Glutamatergic neuron (in vitro differentiated cells): ENCODE measurements around the gene CHI3L1. TPM values are rescaled to one million over a fixed set of nuclear protein-coding genes. Genes with fewer than 3 reads are reported as not detected.

Source experiments
- DNase-seq: peaks from one replicate; pipeline ENCODE4 v3.0.0; 2022
- H3K27ac Mint-ChIP-seq: one replicate; pipeline ENCODE4 v1.8.0; 2020; ENCODE audit warnings: mild to moderate bottlenecking, mixed read lengths, inconsistent platforms; ENCODE audit not compliant: unreplicated experiment
- H3K27me3 Mint-ChIP-seq: one replicate; pipeline ENCODE4 v1.8.0; 2020; ENCODE audit warnings: mild to moderate bottlenecking, moderate library complexity, mixed read lengths, inconsistent platforms; ENCODE audit not compliant: unreplicated experiment
- H3K36me3 Mint-ChIP-seq: one replicate; pipeline ENCODE4 v1.8.0; 2020; ENCODE audit warnings: mild to moderate bottlenecking, mixed read lengths, inconsistent platforms; ENCODE audit not compliant: unreplicated experiment
- H3K4me1 Mint-ChIP-seq: one replicate; pipeline ENCODE4 v1.8.0; 2020; ENCODE audit warnings: mild to moderate bottlenecking, low read depth, mixed read lengths, inconsistent platforms; ENCODE audit not compliant: unreplicated experiment
- H3K4me3 Mint-ChIP-seq: one replicate; pipeline ENCODE4 v1.8.0; 2020; ENCODE audit warnings: mild to moderate bottlenecking, mixed read lengths, inconsistent platforms; ENCODE audit not compliant: unreplicated experiment
- H3K9me3 Mint-ChIP-seq: one replicate; pipeline ENCODE4 v1.8.0; 2020; ENCODE audit warnings: mild to moderate bottlenecking, moderate library complexity, mixed read lengths, inconsistent platforms; ENCODE audit not compliant: unreplicated experiment
- total RNA-seq: library from RNA; stranded (reverse); fragmentation: NEBNext Ultra II Directional; extraction: Animal tissue kit (Norgen Biotek cat#: 25700); gene quantifications from one replicate; pipeline ENCODE4 v1.2.1, GENCODE V29; 2021; ENCODE audit not compliant: unreplicated experiment
- TF ChIP-seq, protein P1 (sequence below): fragments of 200-600 bp; sonication (generic); IDR thresholded peaks from one replicate; pipeline ENCODE4 v1.5.0; 2021; ENCODE audit not compliant: partially characterized antibody, unreplicated experiment

CHI3L1 gene
- total RNA-seq, 1 donor from 2014 or later = not detected

- TF ChIP-seq, protein P1, sequence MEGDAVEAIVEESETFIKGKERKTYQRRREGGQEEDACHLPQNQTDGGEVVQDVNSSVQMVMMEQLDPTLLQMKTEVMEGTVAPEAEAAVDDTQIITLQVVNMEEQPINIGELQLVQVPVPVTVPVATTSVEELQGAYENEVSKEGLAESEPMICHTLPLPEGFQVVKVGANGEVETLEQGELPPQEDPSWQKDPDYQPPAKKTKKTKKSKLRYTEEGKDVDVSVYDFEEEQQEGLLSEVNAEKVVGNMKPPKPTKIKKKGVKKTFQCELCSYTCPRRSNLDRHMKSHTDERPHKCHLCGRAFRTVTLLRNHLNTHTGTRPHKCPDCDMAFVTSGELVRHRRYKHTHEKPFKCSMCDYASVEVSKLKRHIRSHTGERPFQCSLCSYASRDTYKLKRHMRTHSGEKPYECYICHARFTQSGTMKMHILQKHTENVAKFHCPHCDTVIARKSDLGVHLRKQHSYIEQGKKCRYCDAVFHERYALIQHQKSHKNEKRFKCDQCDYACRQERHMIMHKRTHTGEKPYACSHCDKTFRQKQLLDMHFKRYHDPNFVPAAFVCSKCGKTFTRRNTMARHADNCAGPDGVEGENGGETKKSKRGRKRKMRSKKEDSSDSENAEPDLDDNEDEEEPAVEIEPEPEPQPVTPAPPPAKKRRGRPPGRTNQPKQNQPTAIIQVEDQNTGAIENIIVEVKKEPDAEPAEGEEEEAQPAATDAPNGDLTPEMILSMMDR = no peak
- H3K27me3 Mint-ChIP-seq = peaks cover 11% of the 10 kb centered on the region
- peak overlapping the region; percentile 8 for H3K27ac Mint-ChIP-seq
- H3K36me3 Mint-ChIP-seq = no peaks in the 10 kb centered on the region
- no peak for DNase-seq
- H3K4me3 Mint-ChIP-seq = peak overlapping the region; percentile 52
- H3K9me3 Mint-ChIP-seq = peaks cover 10% of the 10 kb centered on the region
- H3K4me1 Mint-ChIP-seq = peaks cover 25% of the 10 kb centered on the region
Observed at GRCh38 chr1:203176273-203177035, 10.1 kb downstream of the CHI3L1 start.

DNA sequence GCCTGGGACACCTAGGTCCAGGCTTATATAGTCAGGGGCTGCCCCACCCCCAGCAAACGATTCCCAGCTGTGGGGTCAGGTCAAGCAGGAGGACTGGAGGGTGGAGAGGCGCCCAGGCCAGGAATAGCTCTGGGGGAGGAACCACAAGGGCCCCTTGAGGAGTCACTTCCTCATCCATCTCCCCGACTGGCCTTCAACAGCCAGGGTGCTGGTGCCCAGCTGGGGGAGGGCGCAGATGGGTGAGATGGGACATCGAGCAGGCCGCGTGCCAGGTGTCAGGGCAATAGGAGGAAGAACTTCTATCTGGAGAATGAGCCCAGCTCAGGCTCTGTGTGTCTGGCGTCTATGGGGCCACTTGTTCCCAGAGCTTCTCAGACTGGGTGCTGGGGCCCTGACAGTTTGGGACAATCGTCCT is 10.7 kb downstream of the CHI3L1 start:
- Mint-ChIP-seq H3K36me3 (no peaks in the 10 kb centered on the region), H3K4me3 (no peak overlapping the region), H3K4me1 (peaks cover 22% of the 10 kb centered on the region), H3K27me3 (peaks cover 11% of the 10 kb centered on the region), H3K9me3 (peaks cover 10% of the 10 kb centered on the region), H3K27ac (no peak overlapping the region)
- TF ChIP-seq, protein P1 = no peak
- no peak for DNase-seq

DNA sequence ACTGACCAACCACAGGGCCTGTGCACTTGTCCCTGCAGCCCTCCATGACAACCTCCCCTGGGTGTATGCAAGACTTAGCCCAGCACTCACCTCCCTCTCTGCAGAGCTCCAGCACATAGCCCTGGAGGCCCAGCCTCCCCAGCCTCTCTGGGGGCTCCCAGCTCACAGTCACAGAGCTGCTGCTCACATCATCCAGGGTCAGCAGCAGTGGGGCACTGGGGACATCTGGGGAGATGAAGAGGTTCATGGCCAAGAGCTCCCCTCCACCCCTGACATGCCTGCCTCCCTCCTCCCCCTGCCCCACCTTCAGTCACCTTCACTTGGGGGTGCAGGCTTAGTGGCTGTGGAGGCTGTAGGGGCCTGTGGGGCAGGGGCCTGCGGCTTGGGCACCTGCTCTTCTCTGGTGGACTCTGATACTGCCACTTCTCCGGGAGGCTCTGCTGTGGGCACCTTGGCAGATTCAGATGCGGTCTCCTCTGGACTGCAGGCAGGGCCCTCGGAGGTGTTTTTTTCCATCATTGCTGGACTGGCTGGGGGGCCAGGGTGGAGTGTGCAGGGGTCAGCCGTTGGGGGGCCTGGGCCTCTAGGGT is 11.2 kb downstream of the CHI3L1 start, which contains the start of gene MYBPH:
Gene MYBPH (minus strand): TSS at position 590 of the 590 bp plus-strand sequence. CDS start 71 bp downstream, at position 519.
- Mint-ChIP-seq H3K36me3 (no peaks in the 10 kb centered on the region), H3K4me3 (no peak within 1 kb of the TSS), H3K4me1 (peaks cover 19% of the 10 kb centered on the region), H3K27me3 (peaks cover 10% of the 10 kb centered on the region), H3K27ac (peak within 1 kb of the TSS; percentile 8), H3K9me3 (peaks cover 10% of the 10 kb centered on the region)
- DNase-seq = no peak
- TF ChIP-seq, protein P1 = no peak

GRCh38 chr1:203174324-203174985 is 12.0 kb downstream of the CHI3L1 start:
- DNase-seq = no peak
- H3K27me3 Mint-ChIP-seq = peaks cover 11% of the 10 kb centered on the region
- TF ChIP-seq, protein P1 = no peak
- H3K27ac Mint-ChIP-seq = no peak overlapping the region
- H3K36me3 Mint-ChIP-seq = no peaks in the 10 kb centered on the region
- H3K9me3 Mint-ChIP-seq = peaks cover 8% of the 10 kb centered on the region
- peaks cover 19% of the 10 kb centered on the region for H3K4me1 Mint-ChIP-seq
- H3K4me3 Mint-ChIP-seq = no peak overlapping the region
